Subcutaneous abdominal adipose tissue (tissue), 5 donors: ENCODE results near the gene FER.
A peak's percentile ranks its signal among the peaks of the same experiment; 100 is the strongest.
"Not testable (repeated sequence)": the region's sequence is repeated elsewhere in the genome, so short reads cannot be mapped to it uniquely, and the experiment has no call there.

Experiments used
- H3K27ac ChIP-seq: one replicate; pipeline ENCODE4 v1.7.0; 2013; ENCODE audit warnings: low read depth, mild to moderate bottlenecking, inconsistent platforms, low read length, moderate library complexity
- H3K27me3 ChIP-seq, 5 donors: one replicate each; pipeline ENCODE4 v1.7.0; 2013; ENCODE audit warnings: low read length in 5 of 5, inconsistent platforms in 1 of 5; ENCODE audit not compliant: control insufficient read depth in 5 of 5, insufficient read depth in 4 of 5
- H3K36me3 ChIP-seq, 5 donors: one replicate each; pipeline ENCODE4 v1.7.0; 2013; ENCODE audit warnings: low read length in 5 of 5; ENCODE audit not compliant: control insufficient read depth in 5 of 5, insufficient read depth in 5 of 5
- H3K4me1 ChIP-seq, 5 donors: one replicate each; pipeline ENCODE4 v1.7.0; 2013; ENCODE audit warnings: low read length in 5 of 5, mild to moderate bottlenecking in 3 of 5, moderate library complexity in 1 of 5; ENCODE audit not compliant: control insufficient read depth in 5 of 5, insufficient read depth in 5 of 5
- H3K4me3 ChIP-seq, 5 donors: one replicate each; pipeline ENCODE4 v1.7.0; 2013; ENCODE audit warnings: low read length in 5 of 5, low read depth in 1 of 5
- H3K9ac ChIP-seq, 5 donors: one replicate each; pipeline ENCODE4 v1.7.0; 2013; ENCODE audit warnings: low read length in 5 of 5, mild to moderate bottlenecking in 4 of 5, moderate library complexity in 3 of 5
- H3K9me3 ChIP-seq, 5 donors: one replicate each; pipeline ENCODE4 v1.7.0; 2013; ENCODE audit warnings: low read length in 5 of 5; ENCODE audit not compliant: control insufficient read depth in 5 of 5
- donor health status: healthy.
- donor health status: healthy.
- donor health status: healthy.
- donor health status: healthy.
- donor health status: healthy.

Gene FER

GRCh38 chr5:108788142-108788541 lies 40.4 kb downstream of the FER start:
- peaks cover 0 to 7% (median 0%) of the 10 kb centered on the region in 5 donors for H3K9me3 ChIP-seq
- peaks cover 0 to 19% (median 14%) of the 10 kb centered on the region in 5 donors for H3K36me3 ChIP-seq
- H3K27ac ChIP-seq = no peak overlapping the region
- no peak overlapping the region for H3K4me3 ChIP-seq
- no peaks in the 10 kb centered on the region for H3K27me3 ChIP-seq
- peaks cover 0 to 11% (median 9%) of the 10 kb centered on the region in 5 donors for H3K4me1 ChIP-seq
- H3K9ac ChIP-seq = no peak overlapping the region

DNA sequence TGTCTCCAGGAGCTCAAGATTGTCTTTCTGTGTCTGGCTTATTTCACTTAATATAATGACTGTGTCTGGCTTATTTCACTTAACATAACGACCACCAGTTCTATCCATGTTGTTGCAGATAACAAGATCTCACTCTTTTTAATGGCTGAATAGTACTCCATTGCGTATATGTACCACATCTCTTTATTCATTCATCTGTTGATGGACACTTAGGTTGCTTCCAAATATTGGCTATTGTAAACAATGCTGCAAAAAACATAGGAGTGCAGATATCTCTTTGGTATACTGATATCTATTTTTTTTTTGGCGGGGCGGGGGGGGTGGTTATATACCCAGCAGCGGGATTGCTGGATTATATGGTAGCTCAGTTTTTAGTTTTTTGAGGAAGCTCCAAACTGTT lies 45.5 kb downstream of the FER start:
- Histone ChIP-seq H3K9me3 (no peaks in the 10 kb centered on the region), H3K4me1 (peaks cover 0 to 5% (median 2%) of the 10 kb centered on the region in 5 donors), H3K4me3 (no peak overlapping the region), H3K36me3 (peaks cover 0 to 8% (median 0%) of the 10 kb centered on the region in 5 donors), H3K27ac (no peak overlapping the region), H3K27me3 (no peaks in the 10 kb centered on the region), H3K9ac (no peak overlapping the region)

DNA sequence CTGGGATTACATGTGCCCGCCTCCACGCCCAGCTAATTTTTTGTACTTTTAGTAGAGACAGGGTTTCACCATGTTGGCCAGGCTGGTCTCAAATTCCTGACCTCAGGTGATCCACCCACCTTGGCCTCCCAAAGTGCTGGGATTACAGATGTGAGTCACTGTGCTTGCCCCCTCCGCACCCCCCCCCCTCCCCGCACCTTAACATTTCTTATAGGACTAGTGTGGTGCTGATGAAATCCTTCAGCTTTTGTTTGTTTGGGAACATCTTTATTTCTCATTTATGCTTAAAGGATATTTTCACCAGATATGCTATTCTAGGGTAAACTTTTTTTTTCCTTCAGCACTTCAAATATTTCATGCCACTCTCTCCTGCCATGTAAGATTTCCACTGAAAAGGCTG lies 46.7 kb downstream of the FER start:
- H3K36me3 ChIP-seq, H3K9ac ChIP-seq, H3K9me3 ChIP-seq, H3K4me3 ChIP-seq, H3K4me1 ChIP-seq, H3K27me3 ChIP-seq, H3K27ac ChIP-seq: not testable (repeated sequence)

DNA sequence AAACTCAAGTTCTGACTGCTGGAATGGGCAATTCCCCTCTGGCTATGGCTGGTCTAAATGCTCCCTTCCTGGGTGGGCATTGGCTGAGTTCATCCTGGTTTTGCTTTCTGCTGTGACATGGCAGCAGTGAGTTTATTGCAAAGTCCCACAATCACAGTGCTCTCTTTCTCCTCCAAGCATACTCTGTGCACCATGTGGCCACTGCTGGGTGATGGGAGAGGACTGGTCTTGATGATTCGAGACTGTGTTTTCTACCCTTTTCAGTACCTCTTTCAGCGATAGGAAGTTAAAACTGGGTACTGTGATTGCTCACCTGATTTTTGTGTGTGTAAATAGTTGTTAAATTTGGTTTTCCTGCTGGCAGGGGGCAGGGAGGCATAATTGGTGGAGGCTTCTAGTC lies 49.7 kb downstream of the FER start:
- Histone ChIP-seq H3K9me3 (no peaks in the 10 kb centered on the region), H3K4me3 (no peak overlapping the region), H3K9ac (no peak overlapping the region), H3K4me1 (no peaks in the 10 kb centered on the region), H3K27me3 (no peaks in the 10 kb centered on the region), H3K36me3 (peaks cover 2 to 9% (median 5%) of the 10 kb centered on the region in 5 donors), H3K27ac (no peak overlapping the region)

DNA sequence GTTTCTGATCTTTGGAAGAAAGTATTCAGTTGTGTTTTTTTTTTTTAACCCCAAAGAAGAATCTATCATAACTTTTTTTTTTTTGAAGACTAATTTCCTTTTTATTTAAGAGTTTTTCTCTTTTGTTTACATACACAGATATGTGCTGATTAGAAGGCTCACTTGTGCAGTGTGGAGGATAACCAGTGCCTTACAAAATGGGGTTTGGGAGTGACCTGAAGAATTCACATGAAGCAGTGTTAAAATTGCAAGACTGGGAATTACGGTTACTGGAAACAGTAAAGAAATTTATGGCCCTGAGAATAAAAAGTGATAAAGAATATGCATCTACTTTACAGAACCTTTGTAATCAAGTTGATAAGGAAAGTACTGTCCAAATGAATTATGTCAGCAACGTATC lies 50.3 kb downstream of the FER start:
- Histone ChIP-seq H3K27me3 (no peaks in the 10 kb centered on the region), H3K9me3 (no peaks in the 10 kb centered on the region), H3K9ac (no peak overlapping the region), H3K4me1 (no peaks in the 10 kb centered on the region), H3K27ac (no peak overlapping the region), H3K4me3 (no peak overlapping the region), H3K36me3 (peaks cover 2 to 9% (median 5%) of the 10 kb centered on the region in 5 donors)

DNA sequence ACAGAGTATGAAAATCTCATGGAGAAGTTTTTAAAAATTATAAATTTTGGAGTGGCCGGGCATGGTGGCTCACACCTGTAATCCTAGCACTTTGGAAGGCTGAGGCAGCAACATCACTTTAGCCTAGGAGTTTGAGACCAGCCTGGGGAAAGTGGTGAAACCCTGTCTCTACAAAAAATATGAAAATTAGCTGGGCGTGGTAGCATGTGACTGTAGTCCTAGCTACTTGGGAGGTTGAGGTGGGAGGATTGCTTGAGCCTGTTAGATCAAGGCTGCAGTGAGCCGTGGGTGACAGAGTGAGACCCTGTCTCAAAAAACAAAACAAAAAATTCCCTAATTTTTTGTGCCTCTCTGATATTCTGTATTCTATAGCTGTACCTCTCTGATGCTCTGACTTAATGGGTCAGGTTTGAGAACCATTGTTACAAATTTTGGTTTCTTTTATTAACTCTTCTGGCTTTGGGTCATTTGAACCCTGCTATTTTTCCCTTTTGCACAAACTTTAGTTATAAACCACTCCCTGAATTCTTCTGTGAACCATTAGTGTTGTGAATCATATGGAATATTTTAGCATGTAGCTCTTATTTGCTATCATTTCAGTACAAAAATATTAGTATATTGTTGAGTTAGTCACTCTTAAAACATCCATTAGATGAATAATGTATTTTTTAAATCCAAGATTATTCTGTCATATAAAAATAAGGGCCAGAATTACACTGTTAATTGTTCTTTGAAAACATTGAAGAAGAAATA lies 51.0 kb downstream of the FER start:
- Histone ChIP-seq H3K4me1 (no peaks in the 10 kb centered on the region), H3K9me3 (peaks cover 0 to 4% (median 0%) of the 10 kb centered on the region in 5 donors), H3K27me3 (no peaks in the 10 kb centered on the region), H3K27ac (no peak overlapping the region), H3K9ac (no peak overlapping the region), H3K4me3 (no peak overlapping the region), H3K36me3 (peaks cover 2 to 9% (median 5%) of the 10 kb centered on the region in 5 donors)

GRCh38 chr5:108801301-108801700 lies 53.6 kb downstream of the FER start:
- peaks cover 2 to 9% (median 5%) of the 10 kb centered on the region in 5 donors for H3K36me3 ChIP-seq
- no peak overlapping the region for H3K4me3 ChIP-seq
- H3K27ac ChIP-seq = no peak overlapping the region
- H3K9ac ChIP-seq = no peak overlapping the region
- H3K9me3 ChIP-seq = peaks cover 0 to 12% (median 0%) of the 10 kb centered on the region in 5 donors
- H3K27me3 ChIP-seq = no peaks in the 10 kb centered on the region
- H3K4me1 ChIP-seq = no peaks in the 10 kb centered on the region

GRCh38 chr5:108801776-108802175 lies 54.1 kb downstream of the FER start:
- Histone ChIP-seq H3K9ac (no peak overlapping the region), H3K36me3 (peaks cover 2 to 9% (median 5%) of the 10 kb centered on the region in 5 donors), H3K27ac (no peak overlapping the region)

GRCh38 chr5:108810717-108811116 lies 63.0 kb downstream of the FER start:
- H3K27ac ChIP-seq = no peak overlapping the region
- H3K27me3 ChIP-seq = no peaks in the 10 kb centered on the region
- H3K36me3 ChIP-seq = peaks cover 0 to 6% (median 0%) of the 10 kb centered on the region in 5 donors
- peaks cover 0 to 12% (median 0%) of the 10 kb centered on the region in 5 donors for H3K4me1 ChIP-seq
- peaks cover 0 to 10% (median 8%) of the 10 kb centered on the region in 5 donors for H3K9me3 ChIP-seq
- H3K9ac ChIP-seq = no peak overlapping the region
- no peak overlapping the region for H3K4me3 ChIP-seq

More at GRCh38 chr5:108801776-108802175, 54.1 kb downstream of the FER start:
- H3K4me3 ChIP-seq = no peak overlapping the region
- H3K27me3 ChIP-seq = no peaks in the 10 kb centered on the region
- H3K9me3 ChIP-seq = peaks cover 0 to 12% (median 0%) of the 10 kb centered on the region in 5 donors
- no peaks in the 10 kb centered on the region for H3K4me1 ChIP-seq

- H3K4me3 ChIP-seq = peak overlapping the region in 1 of 5 donors; percentile 3
- no peaks in the 10 kb centered on the region for H3K27me3 ChIP-seq
- H3K4me1 ChIP-seq = peaks cover 0 to 12% (median 0%) of the 10 kb centered on the region in 5 donors
- peaks cover 0 to 6% (median 0%) of the 10 kb centered on the region in 5 donors for H3K36me3 ChIP-seq
- H3K27ac ChIP-seq = no peak overlapping the region
- no peak overlapping the region for H3K9ac ChIP-seq
- peaks cover 0 to 10% (median 5%) of the 10 kb centered on the region in 5 donors for H3K9me3 ChIP-seq
Measured at GRCh38 chr5:108813673-108814072, 66.0 kb downstream of the FER start.
